Measurements from ENCODE around the gene COQ9.

COQ9 gene

GRCh38 chr16:57471209-57471608 lies 23.9 kb downstream of the COQ9 start:
- Histone ChIP-seq H3K27ac (ENCODE audit: insufficient read depth, low read length, poor library complexity, severe bottlenecking) (no peak overlapping the region), H3K4me1 (ENCODE audit: control insufficient read depth, insufficient read depth, low read length, poor library complexity, severe bottlenecking) (peaks cover 6% of the 10 kb centered on the region), H3K9me3 (ENCODE audit: control insufficient read depth, low read length) (no peaks in the 10 kb centered on the region), H3K27me3 (replicated peaks; ENCODE audit: control insufficient read depth, insufficient read depth, low read length, poor library complexity, severe bottlenecking) (no peaks in the 10 kb centered on the region), H3K4me3 (ENCODE audit: insufficient read depth, low read depth, low read length, poor library complexity, severe bottlenecking) (no peak overlapping the region), H3K36me3 (ENCODE audit: control insufficient read depth, insufficient read depth, low read length) (peaks cover 60% of the 10 kb centered on the region)
- DNase-seq: no peak

GRCh38 chr16:57471852-57472664 lies 24.8 kb downstream of the COQ9 start:
- no peaks in the 10 kb centered on the region for H3K9me3 ChIP-seq (ENCODE audit: control insufficient read depth, low read length)
- H3K27me3 ChIP-seq (replicated peaks; ENCODE audit: control insufficient read depth, insufficient read depth, low read length, poor library complexity, severe bottlenecking): no peaks in the 10 kb centered on the region
- H3K27ac ChIP-seq (ENCODE audit: insufficient read depth, low read length, poor library complexity, severe bottlenecking): no peak overlapping the region
- H3K36me3 ChIP-seq (ENCODE audit: control insufficient read depth, insufficient read depth, low read length): peaks cover 55% of the 10 kb centered on the region
- H3K4me3 ChIP-seq (ENCODE audit: insufficient read depth, low read depth, low read length, poor library complexity, severe bottlenecking): no peak overlapping the region
- DNase-seq: no peak
- peaks cover 10% of the 10 kb centered on the region for H3K4me1 ChIP-seq (ENCODE audit: control insufficient read depth, insufficient read depth, low read length, poor library complexity, severe bottlenecking)

GRCh38 chr16:57472665-57473060 lies 25.4 kb downstream of the COQ9 start:
- H3K4me3 ChIP-seq (ENCODE audit: insufficient read depth, low read depth, low read length, poor library complexity, severe bottlenecking): no peak overlapping the region
- H3K36me3 ChIP-seq (ENCODE audit: control insufficient read depth, insufficient read depth, low read length): peaks cover 50% of the 10 kb centered on the region
- H3K9me3 ChIP-seq (ENCODE audit: control insufficient read depth, low read length): no peaks in the 10 kb centered on the region
- H3K4me1 ChIP-seq (ENCODE audit: control insufficient read depth, insufficient read depth, low read length, poor library complexity, severe bottlenecking): peaks cover 10% of the 10 kb centered on the region
- no peaks in the 10 kb centered on the region for H3K27me3 ChIP-seq (replicated peaks; ENCODE audit: control insufficient read depth, insufficient read depth, low read length, poor library complexity, severe bottlenecking)
- DNase-seq: no peak
- no peak overlapping the region for H3K27ac ChIP-seq (ENCODE audit: insufficient read depth, low read length, poor library complexity, severe bottlenecking)

- Histone ChIP-seq H3K27me3 (replicated peaks; ENCODE audit: control insufficient read depth, insufficient read depth, low read length, poor library complexity, severe bottlenecking) (no peaks in the 10 kb centered on the region), H3K9me3 (ENCODE audit: control insufficient read depth, low read length) (no peaks in the 10 kb centered on the region), H3K27ac (ENCODE audit: insufficient read depth, low read length, poor library complexity, severe bottlenecking) (no peak overlapping the region), H3K36me3 (ENCODE audit: control insufficient read depth, insufficient read depth, low read length) (peaks cover 44% of the 10 kb centered on the region), H3K4me1 (ENCODE audit: control insufficient read depth, insufficient read depth, low read length, poor library complexity, severe bottlenecking) (peaks cover 10% of the 10 kb centered on the region), H3K4me3 (ENCODE audit: insufficient read depth, low read depth, low read length, poor library complexity, severe bottlenecking) (no peak overlapping the region)
- DNase-seq: no peak
Measured at GRCh38 chr16:57473176-57473840, 26.0 kb downstream of the COQ9 start.

GRCh38 chr16:57473906-57474305 lies 26.6 kb downstream of the COQ9 start:
- Histone ChIP-seq H3K36me3 (ENCODE audit: control insufficient read depth, insufficient read depth, low read length) (peaks cover 38% of the 10 kb centered on the region), H3K27ac (ENCODE audit: insufficient read depth, low read length, poor library complexity, severe bottlenecking) (peak overlapping the region; percentile 6), H3K9me3 (ENCODE audit: control insufficient read depth, low read length) (no peaks in the 10 kb centered on the region), H3K27me3 (replicated peaks; ENCODE audit: control insufficient read depth, insufficient read depth, low read length, poor library complexity, severe bottlenecking) (no peaks in the 10 kb centered on the region), H3K4me3 (ENCODE audit: insufficient read depth, low read depth, low read length, poor library complexity, severe bottlenecking) (no peak overlapping the region), H3K4me1 (ENCODE audit: control insufficient read depth, insufficient read depth, low read length, poor library complexity, severe bottlenecking) (peaks cover 10% of the 10 kb centered on the region)
- DNase-seq: no peak

- no peaks in the 10 kb centered on the region for H3K9me3 ChIP-seq (ENCODE audit: control insufficient read depth, low read length)
- H3K27ac ChIP-seq (ENCODE audit: insufficient read depth, low read length, poor library complexity, severe bottlenecking): peak overlapping the region; percentile 25
- H3K4me3 ChIP-seq (ENCODE audit: insufficient read depth, low read depth, low read length, poor library complexity, severe bottlenecking): no peak overlapping the region
- peaks cover 27% of the 10 kb centered on the region for H3K36me3 ChIP-seq (ENCODE audit: control insufficient read depth, insufficient read depth, low read length)
- no peaks in the 10 kb centered on the region for H3K27me3 ChIP-seq (replicated peaks; ENCODE audit: control insufficient read depth, insufficient read depth, low read length, poor library complexity, severe bottlenecking)
- H3K4me1 ChIP-seq (ENCODE audit: control insufficient read depth, insufficient read depth, low read length, poor library complexity, severe bottlenecking): peaks cover 10% of the 10 kb centered on the region
- no peak for DNase-seq
Measured at GRCh38 chr16:57474671-57475661, 27.7 kb downstream of the COQ9 start.

GRCh38 chr16:57475711-57476339 lies 28.5 kb downstream of the COQ9 start:
- Histone ChIP-seq H3K27ac (ENCODE audit: insufficient read depth, low read length, poor library complexity, severe bottlenecking) (peak overlapping the region; percentile 25), H3K36me3 (ENCODE audit: control insufficient read depth, insufficient read depth, low read length) (peaks cover 18% of the 10 kb centered on the region), H3K27me3 (replicated peaks; ENCODE audit: control insufficient read depth, insufficient read depth, low read length, poor library complexity, severe bottlenecking) (no peaks in the 10 kb centered on the region), H3K4me1 (ENCODE audit: control insufficient read depth, insufficient read depth, low read length, poor library complexity, severe bottlenecking) (peaks cover 10% of the 10 kb centered on the region), H3K9me3 (ENCODE audit: control insufficient read depth, low read length) (no peaks in the 10 kb centered on the region), H3K4me3 (ENCODE audit: insufficient read depth, low read depth, low read length, poor library complexity, severe bottlenecking) (no peak overlapping the region)
- DNase-seq: peak; percentile 51 to 64 (median 54)

- Histone ChIP-seq H3K4me1 (ENCODE audit: control insufficient read depth, insufficient read depth, low read length, poor library complexity, severe bottlenecking) (peaks cover 10% of the 10 kb centered on the region), H3K27ac (ENCODE audit: insufficient read depth, low read length, poor library complexity, severe bottlenecking) (no peak overlapping the region)
Measured at GRCh38 chr16:57476546-57477410, 29.5 kb downstream of the COQ9 start.

More at GRCh38 chr16:57476546-57477410, 29.5 kb downstream of the COQ9 start:
- no peak overlapping the region for H3K4me3 ChIP-seq (ENCODE audit: insufficient read depth, low read depth, low read length, poor library complexity, severe bottlenecking)
- H3K27me3 ChIP-seq (replicated peaks; ENCODE audit: control insufficient read depth, insufficient read depth, low read length, poor library complexity, severe bottlenecking): no peaks in the 10 kb centered on the region
- H3K9me3 ChIP-seq (ENCODE audit: control insufficient read depth, low read length): no peaks in the 10 kb centered on the region
- DNase-seq: no peak
- H3K36me3 ChIP-seq (ENCODE audit: control insufficient read depth, insufficient read depth, low read length): peaks cover 10% of the 10 kb centered on the region
